Inflammatory macrophage treated with lipopolysaccharide for 1 hour (primary cell): ENCODE results near the gene C10orf143.
"Not testable (repeated sequence)": the region's sequence is repeated elsewhere in the genome, so short reads cannot be mapped to it uniquely, and the experiment has no call there.

Source experiments
- DNase-seq, 2 donors: peaks; one replicate each; pipeline ENCODE4 v3.0.0-alpha.2; 2020 to 2022

C10orf143 gene

GRCh38 chr10:130111113-130111851, 652 bp upstream of the C10orf143 start:
- DNase-seq = peak; percentile 93 to 96

GRCh38 chr10:130109796-130110245, 809 bp downstream of the C10orf143 start:
- DNase-seq = peak; percentile 60 to 92

- DNase-seq = no peak
Observed at GRCh38 chr10:130108934-130109604, 1.6 kb downstream of the C10orf143 start.

DNA sequence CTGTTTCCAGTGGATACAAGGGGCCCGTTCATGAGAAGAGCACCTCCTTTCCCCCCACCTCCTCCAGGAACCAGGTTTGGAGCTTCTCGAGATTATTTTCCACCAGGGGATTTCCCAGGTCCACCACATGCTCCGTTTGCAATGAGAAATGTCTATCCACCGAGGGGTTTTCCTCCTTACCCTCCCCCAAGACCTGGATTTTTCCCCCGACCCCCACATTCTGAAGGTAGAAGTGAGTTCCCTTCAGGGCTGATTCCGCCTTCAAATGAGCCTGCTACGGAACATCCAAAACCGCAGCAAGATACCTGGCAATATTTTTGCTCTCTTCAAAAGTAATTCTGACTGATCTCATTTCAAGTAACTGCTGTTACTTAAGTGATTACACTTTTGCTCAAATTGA, 2.5 kb downstream of the C10orf143 start:
- not testable (repeated sequence) for DNase-seq

DNA sequence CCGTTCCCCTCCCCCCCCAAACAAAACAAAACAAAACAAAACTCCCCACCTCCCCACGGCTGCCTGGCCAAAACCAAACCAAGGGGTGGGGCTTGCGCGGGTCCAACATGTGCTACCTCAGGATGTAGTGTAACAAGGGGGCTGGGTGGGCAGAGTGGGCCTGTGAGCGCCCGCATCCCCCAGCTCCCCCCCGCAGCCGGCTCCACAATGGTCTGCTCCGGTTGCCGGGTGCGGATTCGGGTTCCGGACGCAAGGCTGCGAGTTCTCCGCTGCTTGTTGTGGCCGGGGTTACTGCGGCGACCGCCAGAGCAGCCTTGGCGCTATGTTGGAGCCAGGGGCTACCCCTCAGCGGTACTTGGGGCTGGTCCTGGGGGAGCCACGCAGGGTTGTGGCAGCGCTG, 4.9 kb downstream of the C10orf143 start:
- no peak for DNase-seq

DNA sequence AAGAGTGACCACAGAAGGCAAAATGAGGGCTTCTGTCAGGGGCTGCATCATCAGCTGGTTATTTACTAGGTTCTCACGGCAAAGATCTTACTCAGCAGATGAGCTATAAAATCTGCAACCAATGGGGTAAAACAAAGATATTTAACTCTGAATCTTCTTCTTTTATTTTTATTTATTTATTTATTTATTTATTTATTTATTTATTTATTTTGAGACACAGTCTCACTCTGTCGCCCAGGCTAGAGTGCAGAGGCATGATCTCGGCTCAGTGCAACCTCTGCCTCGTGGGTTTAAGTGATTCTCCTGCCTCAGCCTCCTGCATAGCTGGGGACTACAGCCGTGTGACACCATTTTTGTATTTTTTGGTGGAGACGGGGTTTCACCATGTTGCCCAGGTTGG, 11.3 kb downstream of the C10orf143 start:
- DNase-seq = no peak

DNA sequence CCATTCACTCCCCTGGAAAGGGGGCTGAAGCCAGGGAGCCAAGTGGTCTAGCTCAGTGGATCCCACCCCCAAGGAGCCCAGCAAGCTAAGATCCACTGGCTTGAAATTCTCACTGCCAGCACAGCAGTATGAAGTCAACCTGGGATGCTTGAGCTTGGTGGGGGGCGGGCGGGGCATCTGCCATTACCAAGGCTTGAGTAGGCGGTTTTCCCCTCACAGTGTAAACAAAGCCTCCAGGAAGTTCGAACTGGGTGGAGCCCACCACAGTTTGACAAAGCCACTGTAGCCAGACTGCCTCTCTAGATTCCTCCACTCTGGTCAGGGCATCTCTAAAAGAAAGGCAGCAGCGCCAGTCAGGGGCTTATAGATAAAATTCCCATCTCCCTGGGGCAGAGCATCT, 20.1 kb downstream of the C10orf143 start:
- DNase-seq = not testable (repeated sequence)

DNA sequence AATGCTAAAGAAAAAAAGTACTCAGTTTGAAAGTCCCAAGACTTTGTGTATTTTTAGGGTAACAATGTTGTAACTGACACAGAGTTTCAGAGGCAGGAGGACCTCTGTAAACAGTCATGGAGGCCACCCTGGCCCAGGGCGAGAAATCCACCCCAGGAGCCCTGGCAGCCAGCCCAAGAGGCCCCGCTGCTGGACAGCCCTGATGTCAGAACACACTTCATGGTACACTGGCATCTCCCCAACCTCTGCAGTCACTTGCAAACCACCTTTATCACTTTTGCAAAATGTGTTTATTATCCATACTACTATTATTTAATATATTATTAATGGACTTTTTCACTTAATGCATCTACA, 30.2 kb downstream of the C10orf143 start:
- no peak for DNase-seq

DNA sequence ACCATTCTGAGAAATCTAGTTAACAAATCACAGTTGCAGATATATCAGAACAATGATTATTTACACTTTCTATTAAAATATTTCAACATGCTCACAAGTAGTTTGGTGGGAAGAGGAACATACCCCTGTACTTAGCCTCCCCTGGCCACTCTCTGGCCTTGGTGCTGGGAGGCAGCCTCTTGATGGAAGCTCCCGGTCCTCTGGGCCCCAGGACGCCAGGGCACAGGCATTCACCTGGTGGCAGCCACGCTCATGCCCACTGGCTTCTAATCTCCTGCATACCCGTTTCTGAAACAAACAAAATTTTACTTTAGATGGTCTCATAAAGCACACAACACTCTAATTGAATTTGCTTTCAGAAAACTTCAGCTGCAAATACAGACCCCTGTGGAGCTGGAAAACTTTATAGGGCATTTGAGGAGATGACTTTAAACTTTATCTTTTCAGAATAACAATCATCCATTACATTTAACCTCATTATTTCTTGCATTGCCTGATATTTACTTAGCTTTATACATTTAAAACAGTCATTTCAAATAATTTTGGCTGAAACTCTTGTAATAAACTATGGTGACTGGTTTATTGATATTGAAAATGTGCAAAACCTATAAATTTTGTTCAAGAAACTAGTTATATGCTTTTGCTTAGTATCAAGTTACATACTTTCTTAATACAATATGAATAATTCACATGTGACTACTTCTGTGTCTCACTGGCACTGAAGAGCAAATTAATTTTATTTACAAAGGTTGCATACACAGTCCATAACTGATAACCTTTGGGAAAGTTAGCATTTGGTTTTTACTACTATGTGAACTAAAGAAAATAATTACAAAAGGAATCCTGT, 30.8 kb downstream of the C10orf143 start:
- no peak for DNase-seq

- no peak for DNase-seq
Observed at GRCh38 chr10:130078120-130078519, 32.5 kb downstream of the C10orf143 start.

DNA sequence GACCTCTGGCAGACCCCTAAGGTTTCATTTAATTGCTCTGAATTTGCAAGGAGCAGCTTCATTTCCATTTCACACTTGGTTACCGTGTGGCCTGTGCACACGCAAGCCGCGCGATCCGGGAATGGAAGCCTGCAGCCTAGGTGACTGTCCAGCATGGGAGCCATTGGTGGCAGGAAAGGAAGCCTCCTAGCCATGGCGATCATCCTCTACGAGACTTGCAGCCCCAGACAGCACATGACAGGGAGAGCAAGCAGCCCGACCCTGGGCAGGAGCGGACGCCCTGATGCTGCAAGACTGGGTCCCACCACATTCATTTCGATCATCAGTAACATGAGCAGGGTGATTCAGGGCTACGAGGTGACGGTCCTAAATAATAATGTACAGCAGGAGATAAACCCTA, 33.9 kb downstream of the C10orf143 start:
- DNase-seq = no peak

GRCh38 chr10:130074639-130075038, 36.0 kb downstream of the C10orf143 start:
- no peak for DNase-seq

DNA sequence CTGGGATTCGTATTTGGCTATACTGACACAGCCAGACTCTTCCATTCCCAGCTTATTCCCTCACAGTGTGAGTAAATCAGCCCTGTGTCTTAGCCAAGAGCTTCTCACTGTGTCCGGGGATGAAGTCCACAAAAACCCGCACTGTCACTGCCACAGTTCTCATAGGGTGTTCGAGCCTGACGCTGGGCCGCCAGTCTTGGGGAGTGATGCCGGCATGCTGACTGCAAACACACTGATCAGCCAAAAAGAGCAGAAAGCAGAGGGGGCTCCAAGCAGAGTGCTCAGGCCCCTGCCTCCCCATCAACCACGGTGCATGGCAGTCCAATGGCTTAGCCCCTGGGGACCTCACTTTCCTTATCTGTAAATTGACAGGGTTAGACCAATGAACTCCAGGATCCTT, 36.7 kb downstream of the C10orf143 start:
- DNase-seq = no peak

- DNase-seq = no peak
Observed at GRCh38 chr10:130072247-130072646, 38.4 kb downstream of the C10orf143 start.

DNA sequence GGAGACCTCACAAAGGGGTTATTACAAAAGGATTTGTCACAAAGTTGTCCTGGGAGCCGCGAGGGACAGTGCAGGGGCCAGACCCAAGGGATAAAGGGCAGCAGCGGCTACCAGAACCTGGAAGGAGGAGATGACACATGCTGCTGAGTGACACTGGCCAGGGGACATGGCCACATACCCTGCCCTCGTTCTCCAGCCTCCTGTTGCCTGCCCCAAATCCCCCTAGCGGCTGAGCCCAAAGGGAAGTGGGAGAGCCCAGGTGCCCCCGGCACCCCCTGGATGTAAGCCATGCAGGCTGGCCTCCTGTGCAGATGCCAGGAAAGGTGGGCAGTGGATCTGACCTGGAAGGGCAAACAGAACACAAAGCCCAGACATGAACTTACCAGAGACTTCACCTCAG, 42.7 kb downstream of the C10orf143 start:
- DNase-seq = no peak

DNA sequence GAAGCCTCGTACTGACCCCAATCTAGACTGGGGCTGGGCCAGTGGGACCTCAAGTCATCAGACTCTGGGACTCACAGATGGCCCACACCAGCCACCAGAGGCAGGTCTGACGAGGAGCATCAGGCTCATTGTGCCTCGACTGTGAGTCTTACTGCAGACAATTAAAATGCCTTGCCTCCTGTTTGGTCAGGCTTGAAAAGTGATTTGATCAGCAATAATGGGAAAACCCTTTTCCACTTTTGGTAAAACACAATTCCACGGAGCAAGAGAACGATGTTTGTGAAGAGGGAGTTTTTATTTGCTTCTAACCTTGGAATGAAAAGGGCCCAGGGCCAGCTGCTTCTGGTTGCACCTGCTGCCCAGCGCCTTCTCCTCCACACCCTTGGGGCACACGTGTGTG, 43.9 kb downstream of the C10orf143 start:
- no peak for DNase-seq

DNA sequence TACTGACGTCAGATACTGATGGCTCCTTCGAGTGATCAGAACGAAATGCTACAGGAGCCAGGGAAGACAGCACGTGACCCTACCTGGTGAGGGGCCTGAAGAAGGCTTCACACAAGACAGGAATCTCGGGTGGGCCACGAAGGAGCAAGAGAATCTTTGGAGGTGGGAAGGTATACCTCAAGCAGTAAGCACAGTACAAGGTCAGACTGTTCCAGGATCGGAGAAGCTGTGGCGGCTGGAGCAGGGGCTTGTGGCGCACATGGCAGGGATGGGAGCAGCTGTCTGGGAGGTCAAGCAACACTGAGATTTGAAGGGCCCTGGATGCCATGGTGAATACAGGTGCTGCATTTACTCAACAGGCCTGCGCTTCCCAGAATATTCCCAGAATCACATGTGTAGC, 45.4 kb downstream of the C10orf143 start:
- no peak for DNase-seq

DNA sequence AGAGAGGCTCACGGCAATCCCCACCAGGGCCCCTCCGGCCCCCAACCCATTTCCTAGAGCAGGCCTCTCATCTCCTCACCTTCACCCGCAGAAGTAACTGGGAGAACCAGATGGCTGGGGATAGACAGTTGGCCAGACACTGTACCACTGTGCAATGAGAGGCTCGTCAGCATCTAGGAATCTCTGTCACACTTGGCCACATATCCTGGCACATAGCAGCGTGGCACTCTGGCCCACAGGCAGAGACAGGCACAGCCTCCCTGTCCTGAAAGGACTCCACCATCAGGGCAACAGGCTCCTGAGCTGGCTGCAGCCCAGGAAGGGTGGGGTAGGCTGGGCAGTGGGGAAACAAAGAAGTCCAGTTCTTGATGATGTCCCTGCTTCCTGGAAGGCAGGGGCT, 45.8 kb downstream of the C10orf143 start:
- no peak for DNase-seq

GRCh38 chr10:130062976-130063375, 47.7 kb downstream of the C10orf143 start:
- DNase-seq = no peak

DNA sequence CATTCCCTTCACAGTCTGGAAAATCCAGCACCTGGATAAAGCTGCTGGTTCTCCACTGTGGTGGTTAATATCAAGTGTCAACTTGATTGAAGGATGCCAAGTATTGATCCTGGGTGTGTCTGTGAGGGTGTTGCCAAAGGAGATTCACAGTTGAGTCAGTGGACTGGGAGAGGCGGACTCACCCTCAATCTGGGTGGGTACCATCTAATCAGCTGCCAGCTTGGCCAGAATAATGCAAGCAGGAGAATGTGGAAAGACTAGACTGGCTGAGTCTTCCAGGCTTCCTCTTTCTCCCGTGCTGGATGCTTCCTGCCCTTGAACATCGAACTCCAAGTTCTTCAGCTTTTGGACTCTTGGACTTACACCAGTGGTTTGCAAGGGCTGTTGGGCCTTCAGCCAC, 48.4 kb downstream of the C10orf143 start:
- DNase-seq = no peak

DNA sequence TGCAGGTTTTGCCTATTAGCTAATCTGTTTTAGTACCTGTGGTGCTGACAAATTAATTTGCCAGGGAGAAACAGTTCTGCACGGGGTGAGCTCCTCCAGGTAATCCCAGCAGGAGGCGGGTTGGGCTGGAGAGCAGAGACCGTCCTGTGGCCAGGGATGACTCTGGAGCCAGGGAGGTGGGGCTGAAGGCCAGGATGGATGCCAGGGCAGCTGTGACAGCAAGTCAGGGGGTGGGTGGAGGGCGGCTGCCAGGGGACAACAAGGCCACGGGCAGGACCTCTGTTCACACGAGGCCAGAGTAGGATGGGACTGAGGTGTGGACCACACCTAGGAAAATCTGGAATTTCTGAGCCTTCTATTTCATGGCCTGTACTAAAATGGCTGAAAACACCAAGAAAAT, 48.9 kb downstream of the C10orf143 start:
- DNase-seq = no peak

GRCh38 chr10:130054021-130054420, 56.6 kb downstream of the C10orf143 start:
- DNase-seq = no peak

- no peak for DNase-seq
Observed at GRCh38 chr10:130053561-130053960, 57.1 kb downstream of the C10orf143 start.

GRCh38 chr10:130052193-130052592, 58.4 kb downstream of the C10orf143 start:
- no peak for DNase-seq
